ENCODE results near the gene MACROD2.
"Not testable (repeated sequence)": the region's sequence is repeated elsewhere in the genome, so short reads cannot be mapped to it uniquely, and the experiment has no call there.

The MACROD2 gene

DNA sequence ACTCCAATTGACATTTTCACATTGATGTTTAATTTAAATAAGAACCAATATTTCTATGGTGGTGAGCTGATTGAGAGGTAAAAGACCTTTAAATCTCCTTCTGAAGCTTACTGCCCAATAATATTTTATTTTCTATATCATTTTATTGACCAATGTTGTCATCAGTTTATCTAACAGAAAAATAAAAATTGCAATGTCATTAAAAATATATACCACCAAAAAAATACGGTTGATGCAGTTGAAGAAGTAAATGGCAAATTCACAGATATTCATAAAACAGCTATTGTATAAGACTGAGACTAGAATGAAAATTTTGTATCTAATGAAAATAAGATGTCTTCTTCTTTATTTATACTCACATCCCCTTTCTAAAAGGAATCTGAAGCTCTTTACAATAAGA is 1375.1 kb downstream of the MACROD2 start:
- ATAC-seq: no peak

DNA sequence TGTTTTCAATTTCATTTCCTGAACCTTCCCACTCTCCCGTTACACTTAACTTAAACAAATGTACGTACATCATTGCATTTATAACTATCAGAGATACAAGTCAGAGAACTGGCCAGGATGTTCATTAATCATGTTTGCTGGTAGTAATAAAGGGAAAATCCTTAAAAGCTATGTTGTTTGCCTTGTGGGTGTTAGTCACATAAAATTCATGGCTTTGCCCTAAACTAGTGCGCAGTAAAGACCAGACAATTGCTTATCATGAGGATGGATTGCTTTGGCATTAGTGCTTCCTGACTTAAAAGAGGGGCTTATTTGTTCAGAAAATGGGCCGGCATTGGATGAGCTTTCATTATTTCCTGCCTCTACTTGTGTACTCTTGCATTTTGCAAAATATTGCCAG is 1379.4 kb downstream of the MACROD2 start:
- ATAC-seq (no peak), DNase-seq (no peak)

More for the DNA sequence above, 1375.1 kb downstream of the MACROD2 start:
- no peak for DNase-seq

DNA sequence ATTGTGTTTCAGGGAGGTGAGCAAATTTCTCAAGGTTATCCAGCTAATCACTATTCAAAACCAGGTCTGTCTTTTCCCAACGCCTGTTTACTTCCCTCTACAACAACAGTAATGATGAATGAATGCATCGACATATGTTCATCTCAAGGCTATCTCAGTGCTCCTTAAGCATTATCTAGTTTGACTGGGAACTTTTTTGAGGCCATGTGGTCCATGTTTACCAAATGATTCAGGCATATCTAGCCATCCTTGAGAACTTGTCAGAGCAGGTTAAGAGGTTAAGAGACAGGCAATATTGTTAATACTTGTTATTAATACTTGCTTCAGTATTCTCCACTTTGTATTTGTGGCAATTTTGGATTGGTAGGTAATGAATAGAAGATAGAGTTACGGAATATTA is 1380.5 kb downstream of the MACROD2 start:
- DNase-seq: no peak
- no peak for ATAC-seq

DNA sequence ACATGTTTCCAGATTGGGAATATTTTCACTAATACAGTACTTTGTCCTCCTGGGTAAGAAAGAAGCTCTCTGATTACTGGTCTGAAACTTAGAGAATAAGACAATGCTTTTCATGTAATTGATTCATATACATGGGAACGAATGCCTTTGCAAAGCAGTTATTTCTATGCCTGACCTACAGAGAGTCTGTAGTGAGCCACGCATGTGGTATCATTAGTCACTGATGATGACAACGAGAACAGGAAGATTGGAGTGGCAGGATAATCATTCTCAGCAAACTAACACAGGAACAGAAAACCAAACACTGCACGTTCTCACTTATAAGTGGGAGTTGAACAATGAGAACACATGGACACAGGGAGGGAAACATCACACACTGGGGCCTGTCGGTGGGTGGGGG is 1382.3 kb downstream of the MACROD2 start:
- not testable (repeated sequence) for DNase-seq, ATAC-seq

DNA sequence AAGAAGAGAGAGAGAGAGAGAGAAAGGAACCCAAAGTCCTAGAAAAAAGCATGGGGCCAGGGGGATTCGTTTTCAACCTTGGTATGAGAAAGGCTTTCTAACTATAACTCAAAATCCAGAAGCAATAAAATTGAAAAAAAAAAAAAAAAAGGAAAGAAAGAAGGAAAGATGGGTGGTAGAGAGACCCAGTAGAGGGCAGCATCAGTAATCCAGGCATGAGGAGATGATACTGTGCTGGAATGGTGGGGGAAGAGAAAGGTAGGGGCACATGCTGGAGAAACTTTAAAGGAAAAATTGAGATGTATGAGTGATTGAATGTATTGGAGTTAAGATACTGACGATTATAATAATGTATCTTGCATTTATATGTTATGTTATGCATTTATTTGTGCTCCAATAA is 1382.8 kb downstream of the MACROD2 start:
- no peak for ATAC-seq
- DNase-seq: no peak

DNA sequence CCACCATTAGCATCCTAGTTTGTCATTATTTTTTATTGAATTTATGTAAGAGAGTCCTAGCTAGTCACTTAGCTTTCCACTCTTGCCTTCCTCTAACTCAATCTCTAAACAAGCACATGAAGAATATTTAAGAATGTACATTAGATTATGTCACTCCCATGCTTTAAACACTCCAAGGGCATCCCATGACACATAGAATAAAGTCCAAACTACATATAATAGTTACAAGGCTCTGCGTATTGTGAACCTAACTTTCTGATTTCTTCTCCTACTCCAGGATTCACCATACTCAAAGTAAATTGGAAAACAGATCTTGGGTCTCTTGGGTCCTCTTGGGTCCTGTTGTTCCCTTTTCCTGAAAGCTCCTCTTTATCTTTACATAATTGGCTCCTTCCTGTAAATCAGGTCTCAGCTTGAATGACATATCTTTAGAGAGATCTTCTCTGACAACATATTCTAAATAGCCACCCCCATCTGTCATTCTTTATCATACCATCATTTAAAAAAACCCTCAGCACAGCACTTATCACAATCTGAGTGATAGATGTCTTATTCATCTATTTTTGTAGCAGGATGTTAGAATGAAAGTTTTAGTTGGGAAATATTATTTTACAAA is 1384.5 kb downstream of the MACROD2 start:
- ATAC-seq: no peak
- no peak for DNase-seq

DNA sequence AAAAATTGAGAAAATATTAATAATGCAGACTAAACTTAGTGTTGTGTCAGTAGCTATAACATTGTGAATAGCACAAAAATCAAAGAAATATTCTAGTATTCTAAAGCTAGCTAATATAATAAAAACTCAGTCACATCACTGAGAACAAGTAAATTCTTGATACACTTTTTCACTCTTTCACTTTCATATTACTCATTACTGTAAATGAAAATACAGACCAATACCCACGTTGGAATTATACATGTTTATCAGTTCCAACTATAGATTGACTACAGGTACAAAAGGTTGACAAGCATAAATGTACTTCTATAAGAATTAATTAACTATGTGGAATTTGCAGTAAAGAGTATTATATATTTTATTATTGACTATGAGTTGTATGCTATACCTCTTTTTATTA is 1385.5 kb downstream of the MACROD2 start:
- ATAC-seq (no peak), DNase-seq (no peak)

DNA sequence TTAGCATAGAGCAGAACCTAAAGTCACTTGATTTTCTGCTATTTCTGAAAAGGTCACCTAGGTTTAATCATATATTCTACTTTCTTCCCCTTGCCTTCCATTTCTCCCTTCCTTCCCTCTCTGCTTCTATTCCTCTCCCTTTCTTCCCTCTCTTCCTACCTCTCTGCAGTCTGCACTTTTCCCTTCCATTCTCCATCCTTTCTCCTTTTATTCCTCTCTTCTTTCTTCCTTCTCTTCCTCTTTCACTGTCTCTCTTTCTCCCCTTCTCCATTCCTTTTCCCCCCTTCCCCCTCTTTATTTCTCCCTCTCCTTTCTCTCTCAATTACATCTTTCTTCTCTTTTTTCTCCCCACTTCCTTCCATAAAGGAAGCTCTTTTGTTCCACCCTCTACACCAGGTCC is 1391.9 kb downstream of the MACROD2 start:
- DNase-seq (no peak), ATAC-seq (no peak)

DNA sequence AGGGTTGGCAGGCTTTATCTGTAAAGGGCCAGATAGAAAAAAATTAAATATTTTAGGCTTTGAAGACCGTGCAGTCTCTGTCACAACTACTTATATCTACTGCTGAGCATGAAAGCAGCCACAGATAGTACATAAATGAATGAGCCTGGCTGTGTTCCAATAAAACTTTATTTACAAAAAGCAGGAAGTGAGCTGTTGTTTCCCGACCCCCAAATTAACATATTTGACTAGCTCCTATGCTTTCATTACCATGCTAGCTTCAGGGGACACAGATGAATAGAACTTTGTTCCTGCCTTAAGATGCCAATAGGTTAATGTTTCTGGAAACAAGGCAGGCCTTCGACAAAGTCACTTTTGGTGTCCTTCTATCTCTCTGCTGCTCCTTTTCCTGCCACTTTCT is 1400.1 kb downstream of the MACROD2 start:
- ATAC-seq (no peak), DNase-seq (no peak)

DNA sequence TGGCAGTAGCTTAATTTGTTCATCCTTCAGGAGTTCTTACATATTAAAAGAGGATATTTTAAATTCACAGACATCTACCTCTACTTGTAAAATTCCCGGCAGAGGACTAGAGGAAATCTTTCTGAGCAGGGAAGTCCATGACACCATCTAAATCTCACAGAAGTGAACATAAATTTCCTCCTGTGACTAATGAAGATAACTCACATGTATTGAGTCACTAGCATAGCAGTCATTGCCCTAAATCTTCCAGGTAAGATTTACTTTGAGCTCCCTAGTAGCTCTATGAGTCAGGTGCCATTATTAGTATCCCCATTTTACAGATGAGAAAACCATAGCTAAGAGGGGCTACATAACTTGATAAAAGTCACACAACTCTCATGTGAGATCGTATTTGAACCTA is 1400.7 kb downstream of the MACROD2 start:
- no peak for ATAC-seq

DNA sequence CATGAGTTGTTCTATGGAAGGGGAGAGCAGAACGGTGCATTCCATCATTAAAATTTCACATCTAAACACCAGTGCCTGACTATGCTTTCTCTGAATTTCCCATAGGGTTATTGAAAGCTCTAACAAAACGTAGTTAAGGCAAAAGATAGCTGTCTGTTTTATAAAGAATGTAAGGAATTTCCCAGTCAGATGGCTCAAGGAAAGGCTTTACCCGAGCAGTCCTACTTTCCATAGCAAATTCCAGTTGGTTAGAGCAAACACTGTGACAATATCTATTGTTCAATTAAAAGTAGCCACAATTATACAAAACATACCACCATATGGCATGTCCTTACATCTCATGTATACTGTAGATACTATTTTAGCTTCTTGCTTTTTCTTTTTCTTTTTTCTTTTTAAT is 1401.6 kb downstream of the MACROD2 start:
- DNase-seq: no peak
- no peak for ATAC-seq

More for the DNA sequence above, 1400.7 kb downstream of the MACROD2 start:
- no peak for DNase-seq

DNA sequence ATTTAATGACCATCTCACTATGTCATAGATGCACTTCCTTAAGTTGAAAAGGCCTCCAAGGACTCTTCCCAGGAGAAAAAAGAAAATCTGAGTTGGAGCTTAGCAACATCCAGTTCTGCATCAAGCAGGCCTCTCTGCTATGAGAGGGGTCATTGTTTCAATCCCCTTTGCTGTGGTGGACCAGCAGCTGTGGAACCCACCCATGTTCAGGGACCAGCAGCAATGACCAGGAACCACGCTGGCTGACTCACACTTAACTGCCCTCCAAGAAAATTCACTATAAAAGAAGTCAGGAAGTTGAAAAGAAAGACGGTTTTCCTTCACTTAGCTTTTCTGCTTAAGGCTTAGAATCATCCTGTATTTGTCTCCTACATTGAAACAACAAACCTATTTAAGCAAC is 1404.5 kb downstream of the MACROD2 start:
- DNase-seq (no peak), ATAC-seq (no peak)

DNA sequence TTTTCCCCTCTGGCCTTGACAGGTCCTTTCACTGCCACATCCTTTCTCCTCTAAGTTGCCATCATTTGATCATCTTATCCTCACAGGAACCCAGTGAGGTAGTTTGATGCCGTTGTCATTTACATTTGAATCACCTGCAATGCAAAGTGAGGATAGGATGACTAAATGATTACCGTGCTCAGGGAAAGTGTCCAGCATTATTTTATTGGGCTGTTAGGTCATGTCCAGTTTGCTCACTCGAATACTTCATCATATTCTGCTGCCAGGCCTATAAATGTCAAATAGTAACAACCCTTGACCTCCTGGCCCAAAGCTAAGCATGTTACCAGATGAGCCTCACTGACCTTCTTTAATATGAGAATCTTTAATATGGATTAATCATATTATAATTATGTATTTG is 1410.8 kb downstream of the MACROD2 start:
- ATAC-seq: no peak
- DNase-seq: no peak

DNA sequence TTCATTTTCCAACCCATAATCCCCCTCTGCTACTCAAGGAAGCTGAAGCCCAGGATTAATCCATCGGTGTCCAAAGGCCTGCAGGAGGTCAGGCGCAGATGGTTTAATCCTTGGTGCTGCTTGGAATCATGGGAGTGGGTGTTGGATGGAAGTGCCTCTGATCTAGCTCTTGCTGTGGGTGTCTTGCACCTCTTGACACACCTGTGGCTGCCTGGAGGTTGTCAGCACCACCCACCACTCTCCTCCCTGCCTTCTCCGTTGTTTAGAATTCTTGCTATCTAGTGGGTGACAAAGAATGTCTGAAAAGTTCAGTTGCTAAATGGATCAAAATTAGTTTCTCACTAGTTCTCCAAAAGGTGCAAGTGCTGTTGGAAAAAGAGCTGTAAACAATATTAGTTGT is 1416.5 kb downstream of the MACROD2 start:
- no peak for ATAC-seq

DNA sequence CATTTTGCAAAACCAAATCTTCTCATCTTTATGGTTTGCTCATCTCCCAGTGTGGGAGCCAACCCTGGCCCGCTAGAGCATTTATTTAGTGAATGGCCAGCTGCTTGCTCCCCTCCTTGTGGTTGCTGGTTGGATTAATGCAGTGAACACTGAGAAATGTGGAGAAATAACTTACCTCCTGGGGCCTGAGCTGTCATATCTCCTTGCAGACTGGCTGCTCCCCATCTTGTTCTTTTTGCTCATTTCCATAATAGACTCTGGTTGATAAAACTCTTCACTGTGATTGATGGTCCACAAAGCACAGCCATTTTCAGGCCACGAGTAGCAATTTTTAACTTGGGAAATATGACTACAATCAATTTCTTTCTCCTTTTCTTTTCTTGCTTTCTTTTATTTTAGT is 1420.6 kb downstream of the MACROD2 start:
- no peak for ATAC-seq
- DNase-seq: no peak

More for the DNA sequence above, 1416.5 kb downstream of the MACROD2 start:
- no peak for DNase-seq

DNA sequence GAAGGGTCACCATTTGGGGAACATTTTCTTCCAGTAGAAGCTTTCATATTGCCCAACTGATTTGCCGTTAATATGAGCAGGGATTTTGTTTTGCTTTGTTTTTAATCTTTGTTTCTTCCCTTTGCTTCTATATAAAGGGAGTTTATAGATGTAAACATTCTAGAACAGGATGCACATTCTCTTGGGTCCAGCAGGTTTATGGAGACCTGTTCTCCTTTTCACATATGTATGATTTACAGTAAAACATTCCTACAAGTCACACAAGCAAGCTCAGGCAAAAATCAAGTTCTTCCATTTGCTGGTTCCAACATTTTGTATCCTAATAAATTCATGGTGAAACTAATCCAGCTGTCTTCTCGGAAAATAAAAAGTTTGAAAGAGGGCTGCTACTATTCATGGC is 1424.5 kb downstream of the MACROD2 start:
- DNase-seq (no peak), ATAC-seq (no peak)

DNA sequence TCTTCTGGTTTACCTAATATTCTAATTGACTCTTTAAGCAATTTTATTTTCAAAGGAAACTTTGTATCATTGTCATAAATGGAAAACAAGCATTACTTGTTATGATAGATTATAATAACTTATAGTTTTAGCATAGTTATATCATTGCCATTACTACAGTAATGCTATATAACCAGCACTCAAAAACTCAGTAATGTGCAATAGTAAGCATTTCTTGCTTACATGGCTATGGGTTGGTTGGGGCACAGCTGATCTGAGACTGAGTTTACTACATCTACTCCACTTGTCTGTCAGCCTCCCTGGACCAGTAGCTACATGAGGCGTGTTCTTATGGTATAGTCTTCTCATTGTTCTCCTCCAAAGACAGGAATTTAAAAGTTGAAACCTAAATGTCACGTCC is 1427.7 kb downstream of the MACROD2 start:
- no peak for ATAC-seq
- no peak for DNase-seq

DNA sequence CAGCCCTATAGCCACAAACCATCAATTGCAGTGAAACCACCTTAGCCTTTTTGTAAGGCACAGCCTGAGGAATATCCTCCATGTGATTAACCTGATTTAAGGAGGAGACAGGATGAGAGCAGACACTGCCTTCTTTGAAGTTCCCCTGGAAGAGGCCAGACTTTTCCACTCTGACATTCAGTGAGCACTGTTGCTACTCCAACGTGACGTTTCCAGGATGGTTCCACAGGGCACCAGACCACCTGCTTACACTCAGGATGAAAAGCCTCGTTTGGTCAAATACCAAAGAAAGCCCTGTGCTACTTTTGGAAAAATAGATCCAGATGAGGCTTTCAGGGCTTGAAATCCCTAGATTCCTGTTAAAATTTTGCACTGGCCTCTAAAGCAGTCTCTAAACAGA is 1444.2 kb downstream of the MACROD2 start:
- ATAC-seq: no peak
- DNase-seq: no peak

DNA sequence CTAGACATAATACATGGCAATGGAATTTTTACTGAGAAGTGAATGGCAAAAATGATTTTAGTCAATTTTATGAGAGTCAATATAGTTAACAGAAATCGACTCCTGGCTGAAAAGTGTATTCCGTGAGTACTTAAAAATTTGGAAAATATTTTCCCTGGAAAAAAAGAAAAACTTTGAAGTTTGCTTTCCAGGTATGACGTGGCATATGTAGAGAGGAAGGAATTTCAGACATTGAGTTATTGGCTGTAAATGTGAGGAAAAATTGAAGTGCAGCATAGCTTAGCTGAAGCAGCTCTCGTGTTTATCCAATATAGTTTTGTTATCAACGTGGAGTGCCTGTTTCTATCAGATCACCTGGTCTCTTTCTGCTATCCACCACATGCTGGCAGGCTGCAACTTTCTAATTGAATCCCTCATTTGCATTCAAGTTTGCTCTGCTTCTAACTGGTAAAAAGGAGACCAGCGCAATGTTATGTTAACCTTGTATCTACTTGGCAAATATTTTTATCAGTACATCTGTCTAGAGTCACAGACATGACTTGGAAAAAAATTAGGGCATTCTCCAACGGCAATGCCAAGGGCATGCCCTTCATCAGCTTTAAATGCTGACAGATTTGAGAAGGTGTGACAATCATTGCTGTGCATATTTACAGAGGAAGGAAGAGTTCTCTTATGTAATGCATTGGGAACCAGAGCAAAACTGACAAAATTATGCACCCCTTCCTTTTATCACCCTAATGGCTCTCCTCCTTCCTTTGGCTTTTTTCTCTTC is 1444.9 kb downstream of the MACROD2 start:
- no peak for ATAC-seq

DNA sequence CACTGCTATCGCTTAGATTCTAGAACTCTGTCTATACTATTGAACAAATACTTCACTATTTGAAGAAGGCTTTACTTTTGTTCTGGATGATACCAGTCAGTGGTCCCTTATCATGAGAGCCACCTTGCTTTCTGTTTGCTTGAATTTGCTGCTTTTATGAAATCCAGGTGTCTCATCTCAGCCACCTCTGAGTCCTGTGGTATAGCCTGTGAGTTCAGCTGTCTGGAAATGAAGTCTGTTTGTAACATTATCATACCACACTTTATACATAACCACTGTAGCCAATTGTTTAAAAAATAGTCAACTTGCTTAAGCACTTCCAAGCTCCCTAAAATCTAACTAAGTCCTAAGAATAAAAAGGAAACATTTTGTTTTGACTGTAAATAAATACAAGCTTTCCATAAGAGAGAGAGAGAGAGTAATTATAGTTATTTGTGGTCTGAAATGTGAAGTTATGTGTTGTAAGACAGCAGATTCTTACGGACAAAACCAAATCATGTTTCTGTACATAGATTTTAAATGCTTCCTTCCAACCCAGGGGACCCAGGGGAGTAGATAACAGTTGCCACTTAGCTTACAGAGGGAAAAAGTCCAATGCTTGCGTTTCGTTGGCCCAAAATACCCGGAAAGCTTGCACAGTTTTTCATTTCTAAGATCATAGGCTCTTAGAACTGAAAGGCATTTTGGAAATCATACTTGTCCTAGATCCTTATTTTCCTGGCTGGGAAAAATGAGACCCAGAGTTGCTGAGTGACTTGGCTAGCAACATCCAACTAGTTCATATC is 1449.9 kb downstream of the MACROD2 start:
- no peak for ATAC-seq
- DNase-seq: no peak

More for the DNA sequence above, 1444.9 kb downstream of the MACROD2 start:
- no peak for DNase-seq

DNA sequence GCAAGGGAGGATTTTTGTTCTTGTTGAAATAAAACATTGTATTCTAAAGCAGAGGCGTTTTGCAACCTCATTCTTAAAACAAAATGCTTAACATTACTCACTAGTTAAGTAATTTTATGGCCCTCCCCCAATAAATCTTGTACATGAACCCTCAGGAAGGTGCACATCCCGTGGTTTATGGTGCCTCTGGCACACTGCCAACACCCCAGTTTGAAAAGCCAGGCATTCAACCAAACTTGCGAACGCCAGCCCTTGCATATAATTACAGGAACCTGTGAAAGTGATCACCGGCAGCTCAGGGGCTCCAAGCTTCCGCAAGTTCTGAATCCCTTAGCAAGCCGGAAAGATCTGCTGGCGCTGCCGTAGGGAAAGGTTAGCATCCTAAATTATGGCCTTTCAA is 1451.1 kb downstream of the MACROD2 start:
- DNase-seq (no peak), ATAC-seq (no peak)

DNA sequence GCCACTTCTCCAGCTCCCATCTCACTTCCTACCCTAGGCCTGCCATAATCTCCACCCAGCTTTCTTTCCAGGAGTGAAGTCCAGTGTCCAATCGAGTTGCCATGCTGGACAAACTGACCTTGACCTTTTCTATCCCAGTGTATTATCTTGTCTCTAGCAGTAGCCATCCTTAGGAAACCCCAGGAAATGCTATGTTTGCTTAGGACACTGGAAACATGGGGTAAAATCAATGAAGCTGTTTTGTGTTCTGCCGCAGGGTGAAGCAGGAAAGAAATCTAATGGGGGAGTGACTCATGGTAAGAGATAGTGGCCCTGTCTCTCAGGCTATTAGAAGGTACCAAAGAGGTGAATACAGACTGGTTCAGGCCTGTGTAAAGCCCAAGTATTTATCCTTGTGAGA is 1452.2 kb downstream of the MACROD2 start:
- DNase-seq: no peak
- no peak for ATAC-seq

DNA sequence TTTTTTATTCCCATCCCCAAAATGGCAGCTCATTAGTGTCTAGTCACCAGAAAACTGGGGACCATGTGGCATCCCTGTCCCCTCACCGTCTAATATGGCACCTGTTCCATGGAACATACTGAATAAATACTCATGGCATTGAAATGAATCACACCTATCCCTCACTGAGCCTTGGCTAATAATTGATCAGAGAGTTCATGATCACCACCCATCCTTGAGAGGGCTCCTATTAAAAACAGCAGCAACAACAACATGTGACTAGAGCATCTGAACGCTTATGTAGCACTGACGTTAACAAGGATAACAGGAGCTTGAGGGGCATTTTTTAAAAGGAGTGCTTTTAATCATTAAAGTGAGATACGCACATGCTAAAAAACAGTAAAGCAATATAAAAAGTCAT is 1453.7 kb downstream of the MACROD2 start:
- no peak for ATAC-seq
- DNase-seq: no peak

Measured in stimulated activated naive CD8-positive, alpha-beta T cell treated with anti-CD3 and anti-CD28 coated beads, Interleukin-15, Interleukin-2, amounts not matched to agents 100 U/mL and 50 U/mL, for 24 hours (primary cell).